Esophagus muscularis mucosa (tissue), 4 donors: Measurements from ENCODE around the gene MORN5. TPM values are rescaled to one million over a fixed set of nuclear protein-coding genes. Genes with fewer than 3 reads are reported as not detected.
A peak's percentile ranks its signal among the peaks of the same experiment; 100 is the strongest.

Experiments
- DNase-seq: peaks from one replicate; pipeline ENCODE4 v3.0.0-alpha.2; 2017; ENCODE audit errors: extremely low spot score
- H3K27ac ChIP-seq, 4 donors: fragments of 200-600 bp; sonication (generic); replicated peaks in 1 of 4; 1 replicate in 3 of 4; 2 replicates in 1 of 4; pipeline ENCODE4 v1.5.1; 2016 to 2019; ENCODE audit warnings: mild to moderate bottlenecking in 1 of 4
- H3K27me3 ChIP-seq, 4 donors: fragments of 200-600 bp; sonication (generic); one replicate each; pipeline versions ENCODE4 v1.5.1 to v1.6.0; 2016 to 2019
- H3K36me3 ChIP-seq, 4 donors: fragments of 200-600 bp; sonication (generic); one replicate each; pipeline ENCODE4 v1.5.1; 2016 to 2019
- H3K4me1 ChIP-seq, 4 donors: fragments of 200-600 bp; sonication (generic); one replicate each; pipeline ENCODE4 v1.5.1; 2016 to 2019
- H3K4me3 ChIP-seq, 4 donors: fragments of 200-600 bp; sonication (generic); 1 replicate in 2 of 4; 2 replicates in 2 of 4; pipeline ENCODE4 v1.5.1; 2016 to 2019; ENCODE audit warnings: mild to moderate bottlenecking in 4 of 4, moderate library complexity in 1 of 4
- H3K9me3 ChIP-seq, 4 donors: fragments of 200-600 bp; sonication (generic); 1 replicate in 3 of 4; 2 replicates in 1 of 4; pipeline ENCODE4 v1.5.1; 2016 to 2019
- EP300 ChIP-seq: sonication (generic); formaldehyde crosslinking; IDR thresholded peaks from one replicate; pipeline ENCODE4 v1.6.1; 2017; ENCODE audit warnings: antibody characterized with exemption
- POLR2A ChIP-seq: fragments of 450-650 bp; IDR thresholded peaks from one replicate; pipeline ENCODE4 v1.6.1; 2017; ENCODE audit warnings: antibody characterized with exemption, moderate library complexity, mild to moderate bottlenecking, low read depth
- POLR2AphosphoS5 ChIP-seq, 2 donors: sonication (generic); formaldehyde crosslinking; IDR thresholded peaks; one replicate each; pipeline ENCODE4 v1.6.1; 2017; ENCODE audit warnings: antibody characterized with exemption in 2 of 2
- WGBS: methylation state at CpG from one replicate; pipeline ENCODE4 v1.1.5; 2018; 5-methylcytosine and 5-hydroxymethylcytosine counted together
- intact Hi-C: fragments of 100-400 bp; cut with DNase I; formaldehyde crosslinking; loops from one replicate; pipeline ENCODE4 v1.15.1; 2023
- total RNA-seq, 4 donors: library from RNA; depleted of rRNA; stranded (reverse); fragments of >200 nt; gene quantifications; one replicate each; pipeline versions ENCODE4 v1.1.0 to v1.2.1, GENCODE V29; 2016
- TF ChIP-seq, protein P1 (sequence below), 3 experiments: fragments of 200-600 bp in 2 of 3; fragments of 450-650 bp in 1 of 3; sonication (generic) in 2 of 3; IDR thresholded peaks; one replicate each; pipeline ENCODE4 v1.5.1; 2017 to 2019; ENCODE audit warnings: antibody characterized with exemption in 3 of 3, mild to moderate bottlenecking in 2 of 3, moderate library complexity in 1 of 3

The MORN5 gene
- total RNA-seq, 4 donors from 2014 or later: 3.9 to 5.8 TPM; not detected in 2

DNA sequence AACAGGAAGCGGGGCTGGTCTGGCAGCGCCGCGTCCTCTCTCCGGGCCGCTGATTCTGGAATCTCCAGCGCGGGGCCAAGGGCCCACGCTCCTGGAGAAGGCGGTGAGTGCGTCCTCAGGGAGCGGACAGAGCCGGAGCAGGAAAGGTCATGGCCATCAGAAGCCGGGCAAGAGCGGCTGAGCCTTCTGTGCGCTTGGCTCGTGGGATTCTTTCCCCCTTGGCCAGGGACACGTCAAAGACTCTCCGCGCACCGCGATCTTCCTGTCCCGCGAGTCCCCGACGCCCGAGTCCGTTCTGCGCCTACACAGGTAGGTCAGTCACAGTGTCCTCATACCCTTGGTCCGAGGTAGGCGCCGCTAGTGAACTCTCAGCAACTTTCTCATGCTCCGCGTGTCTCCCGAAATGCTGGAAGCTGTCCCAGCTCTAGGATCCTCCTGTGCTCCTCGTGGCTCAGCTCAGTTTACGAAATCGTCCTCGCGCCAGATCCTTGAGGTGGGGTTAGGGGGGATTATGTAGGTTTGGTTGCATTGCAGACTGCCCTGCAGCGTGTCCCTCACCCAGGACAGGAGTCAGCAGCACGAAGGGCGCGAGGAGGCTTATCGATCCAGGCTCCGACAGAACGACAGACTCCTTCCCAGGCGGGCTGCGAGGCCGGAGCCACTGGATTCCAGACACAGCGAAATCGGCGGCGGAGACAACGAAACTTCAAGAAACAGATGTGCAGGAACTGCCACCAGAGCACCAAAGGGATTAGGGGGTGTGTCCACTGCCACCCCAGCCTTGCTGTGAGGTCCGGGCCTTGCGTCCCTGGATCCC is 60.4 kb downstream of the MORN5 start:
- peak overlapping the region; percentile 13 to 37 (median 32) for H3K4me3 ChIP-seq

DNA sequence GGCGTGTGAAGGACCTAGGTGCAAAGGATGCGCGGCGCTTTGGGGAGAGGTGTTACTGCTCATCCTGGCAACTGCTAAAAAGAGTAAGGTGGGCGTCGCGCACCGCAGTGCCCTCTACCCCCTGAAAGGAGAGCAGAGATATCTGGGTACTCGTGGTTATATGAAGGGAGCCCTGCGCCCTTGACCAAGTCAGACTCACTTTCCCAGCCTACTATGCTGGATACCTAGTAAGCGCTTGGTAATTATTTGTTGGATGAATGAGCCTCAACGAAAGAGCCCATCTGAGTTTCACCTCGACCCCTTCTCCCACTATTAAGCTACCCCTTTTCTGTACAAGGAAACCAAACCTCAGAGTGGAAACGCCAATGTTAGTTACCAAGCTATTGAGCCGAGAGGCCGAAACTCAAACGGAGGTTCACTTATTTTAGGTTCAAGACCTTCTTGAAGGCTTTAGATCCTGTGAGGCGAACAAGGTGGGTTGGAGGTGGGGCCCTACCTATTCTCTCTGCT is 61.0 kb downstream of the MORN5 start:
- TF ChIP-seq POLR2AphosphoS5 (IDR thresholded peaks at IDR 0.05): no peak
- TF ChIP-seq EP300: no peak
- TF ChIP-seq, protein P1, sequence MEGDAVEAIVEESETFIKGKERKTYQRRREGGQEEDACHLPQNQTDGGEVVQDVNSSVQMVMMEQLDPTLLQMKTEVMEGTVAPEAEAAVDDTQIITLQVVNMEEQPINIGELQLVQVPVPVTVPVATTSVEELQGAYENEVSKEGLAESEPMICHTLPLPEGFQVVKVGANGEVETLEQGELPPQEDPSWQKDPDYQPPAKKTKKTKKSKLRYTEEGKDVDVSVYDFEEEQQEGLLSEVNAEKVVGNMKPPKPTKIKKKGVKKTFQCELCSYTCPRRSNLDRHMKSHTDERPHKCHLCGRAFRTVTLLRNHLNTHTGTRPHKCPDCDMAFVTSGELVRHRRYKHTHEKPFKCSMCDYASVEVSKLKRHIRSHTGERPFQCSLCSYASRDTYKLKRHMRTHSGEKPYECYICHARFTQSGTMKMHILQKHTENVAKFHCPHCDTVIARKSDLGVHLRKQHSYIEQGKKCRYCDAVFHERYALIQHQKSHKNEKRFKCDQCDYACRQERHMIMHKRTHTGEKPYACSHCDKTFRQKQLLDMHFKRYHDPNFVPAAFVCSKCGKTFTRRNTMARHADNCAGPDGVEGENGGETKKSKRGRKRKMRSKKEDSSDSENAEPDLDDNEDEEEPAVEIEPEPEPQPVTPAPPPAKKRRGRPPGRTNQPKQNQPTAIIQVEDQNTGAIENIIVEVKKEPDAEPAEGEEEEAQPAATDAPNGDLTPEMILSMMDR (IDR thresholded peaks at IDR 0.05): no peak
- TF ChIP-seq POLR2A: no peak
- peak overlapping the region in 1 of 4 donors; percentile 3 for H3K4me3 ChIP-seq
- no peaks in the 10 kb centered on the region for H3K36me3 ChIP-seq
- H3K27me3 ChIP-seq: peaks cover 0 to 100% (median 75%) of the 10 kb centered on the region in 4 donors
- WGBS: 37% methylated on average over 14 of the region's 18 CpGs
- DNase-seq: no peak
- no peaks in the 10 kb centered on the region for H3K9me3 ChIP-seq
- intact Hi-C loops: no loop called here
- no peak overlapping the region for H3K27ac ChIP-seq
- peaks cover 27 to 42% (median 36%) of the 10 kb centered on the region in 4 donors for H3K4me1 ChIP-seq

More for the DNA sequence above, 60.4 kb downstream of the MORN5 start:
- DNase-seq: no peak
- intact Hi-C loops: no loop called here
- 25% methylated on average over 45 of the region's 57 CpGs for WGBS
- Histone ChIP-seq H3K9me3 (no peaks in the 10 kb centered on the region), H3K27ac (no peak overlapping the region), H3K4me1 (peaks cover 25 to 38% (median 33%) of the 10 kb centered on the region in 4 donors), H3K27me3 (peaks cover 0 to 100% (median 72%) of the 10 kb centered on the region in 4 donors), H3K36me3 (no peaks in the 10 kb centered on the region)
- TF ChIP-seq, protein P1 (IDR thresholded peaks at IDR 0.05): no peak
- TF ChIP-seq POLR2AphosphoS5 (IDR thresholded peaks at IDR 0.05) (peak in 1 of 2 donors; percentile 58), EP300 (no peak), POLR2A (no peak)

DNA sequence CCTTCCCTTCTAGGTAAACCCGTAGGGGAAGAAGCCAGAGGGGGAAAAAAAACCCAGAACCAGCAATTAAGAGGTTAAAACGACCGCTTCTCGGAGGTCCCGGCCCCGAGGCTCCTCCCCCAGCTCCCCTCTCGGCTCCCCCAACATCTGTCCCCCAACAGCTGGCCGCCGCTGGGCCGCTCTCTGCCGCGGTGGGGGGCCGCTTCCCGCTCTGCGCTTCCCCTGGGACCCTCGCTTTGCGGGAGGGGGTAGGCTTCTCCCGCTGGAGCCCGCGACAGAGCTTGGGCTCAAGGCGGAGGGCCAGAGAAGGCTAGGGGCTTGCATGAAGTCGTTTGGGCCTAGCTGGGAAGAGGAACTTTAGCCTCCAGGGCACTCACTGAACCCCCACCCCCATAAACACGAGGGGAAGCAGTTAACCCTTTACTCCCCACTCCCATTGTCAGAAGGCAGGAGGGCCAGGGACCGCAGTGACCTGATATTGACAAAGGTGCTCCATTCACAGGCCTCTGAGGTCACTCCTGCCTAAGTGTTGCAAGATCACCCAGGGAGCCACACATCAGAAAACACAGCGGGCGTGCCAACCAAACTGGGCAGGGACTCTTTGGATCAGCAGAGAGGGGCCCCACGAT is 61.6 kb downstream of the MORN5 start:
- no peak for DNase-seq
- Histone ChIP-seq H3K4me3 (peak overlapping the region in 1 of 4 donors; percentile 3), H3K27me3 (peaks cover 0 to 100% (median 75%) of the 10 kb centered on the region in 4 donors), H3K9me3 (no peaks in the 10 kb centered on the region), H3K4me1 (peaks cover 32 to 48% (median 42%) of the 10 kb centered on the region in 4 donors), H3K36me3 (no peaks in the 10 kb centered on the region), H3K27ac (no peak overlapping the region)
- intact Hi-C loops: no loop called here
- TF ChIP-seq POLR2A (no peak), EP300 (no peak), POLR2AphosphoS5 (IDR thresholded peaks at IDR 0.05) (no peak)
- TF ChIP-seq, protein P1 (IDR thresholded peaks at IDR 0.05): no peak
- WGBS: 19% methylated on average over 12 of the region's 27 CpGs

DNA sequence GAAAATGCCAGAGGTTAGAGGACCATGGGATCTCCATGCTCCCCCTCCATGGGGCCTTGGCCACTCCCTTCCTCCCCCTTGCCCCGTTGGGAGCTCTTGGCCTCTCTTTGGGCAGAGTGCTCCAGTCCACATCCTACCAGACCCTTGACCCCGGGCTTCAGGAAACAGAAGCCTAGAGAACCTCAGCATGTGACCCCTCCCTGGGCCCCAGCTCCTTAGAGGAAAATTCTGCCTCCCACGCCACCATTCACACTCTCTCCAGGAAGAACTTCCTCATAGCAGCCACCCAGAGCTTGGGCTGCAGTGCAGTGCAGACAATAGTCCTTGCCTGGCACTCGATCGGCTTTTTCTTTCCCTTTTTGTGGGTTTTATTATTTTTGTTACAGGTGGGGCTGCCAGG is 63.1 kb downstream of the MORN5 start:
- Histone ChIP-seq H3K4me3 (no peak overlapping the region), H3K27ac (no peak overlapping the region), H3K36me3 (no peaks in the 10 kb centered on the region), H3K4me1 (peaks cover 47 to 63% (median 57%) of the 10 kb centered on the region in 4 donors), H3K9me3 (no peaks in the 10 kb centered on the region), H3K27me3 (peaks cover 0 to 100% (median 79%) of the 10 kb centered on the region in 4 donors)
- WGBS: 32% methylated on average over 5 of the region's 5 CpGs
- intact Hi-C loops: no loop called here
- TF ChIP-seq, protein P1 (IDR thresholded peaks at IDR 0.05): no peak
- no peak for TF ChIP-seq EP300
- no peak for TF ChIP-seq POLR2A
- no peak for TF ChIP-seq POLR2AphosphoS5 (IDR thresholded peaks at IDR 0.05)
- DNase-seq: no peak
